IMR-90 (cell line): ENCODE data around the gene YKT6. TPM values are rescaled to one million over a fixed set of nuclear protein-coding genes. Genes with fewer than 3 reads are reported as not detected.

Experiments
- ATAC-seq: fragments of 200-7000 bp; cut with Tn5 transposase; 2 replicates; pipeline ENCODE4 v1.9.1; 2020; ENCODE audit warnings: low read depth, mild to moderate bottlenecking, moderate library complexity
- BruUV-seq: library from RNA; stranded (reverse); fragments of 400-500 nt; replicated peaks from 2 replicates; lab custom pipeline; 2021; lab: Mats Ljungman, UMichigan
- CTCF ChIA-PET: fragments of 300-600 bp; formaldehyde crosslinking; extraction: SDS; loops from one replicate; lab custom pipeline; 2021; ENCODE audit warnings: antibody characterized with exemption; lab: Yijun Ruan, JAX
- POLR2A ChIA-PET: fragments of 300-600 bp; sonication (Branson Sonifier 250); formaldehyde crosslinking; loops from one replicate; lab custom pipeline; 2022; ENCODE audit warnings: antibody characterized with exemption; ENCODE audit not compliant: unreplicated experiment; lab: Charles Lee
- DNase-seq: peaks from one replicate; pipeline ENCODE4 v3.0.0; 2013
- H2AFZ ChIP-seq: replicated peaks from 2 replicates; pipeline ENCODE3; 2013; ENCODE audit warnings: low read length, mild to moderate bottlenecking; ENCODE audit not compliant: poor library complexity
- H2AK5ac ChIP-seq: 2 replicates; pipeline ENCODE4 v1.6.1; 2013; ENCODE audit warnings: low read depth, low read length, inconsistent platforms
- H2AK9ac ChIP-seq: replicated peaks from 2 replicates; pipeline ENCODE3; 2013; ENCODE audit warnings: mild to moderate bottlenecking, low read depth, low read length, moderate library complexity; ENCODE audit not compliant: poor library complexity
- H2BK120ac ChIP-seq: 2 replicates; pipeline ENCODE4 v1.6.1; 2013; ENCODE audit warnings: low read depth, low read length, inconsistent platforms
- H2BK15ac ChIP-seq: 3 replicates; pipeline ENCODE4 v1.6.1; 2013; ENCODE audit warnings: low read depth, low read length, inconsistent platforms
- H2BK20ac ChIP-seq: 2 replicates; pipeline ENCODE4 v1.6.1; 2013; ENCODE audit warnings: low read depth, mild to moderate bottlenecking, inconsistent platforms, low read length, moderate library complexity
- H2BK5ac ChIP-seq: 2 replicates; pipeline ENCODE4 v1.6.1; 2013; ENCODE audit warnings: mild to moderate bottlenecking, low read depth, low read length, inconsistent platforms; ENCODE audit not compliant: poor library complexity, severe bottlenecking
- H3K14ac ChIP-seq: replicated peaks from 2 replicates; pipeline ENCODE4 v1.6.1; 2013; ENCODE audit warnings: low read depth, low read length, inconsistent platforms
- H3K18ac ChIP-seq: 2 replicates; pipeline ENCODE4 v1.6.1; 2013; ENCODE audit warnings: low read depth, low read length, control low read depth
- H3K23ac ChIP-seq: 2 replicates; pipeline ENCODE4 v1.6.1; 2013; ENCODE audit warnings: low read depth, low read length, inconsistent platforms
- H3K27ac ChIP-seq: 2 replicates; pipeline ENCODE4 v1.5.1; 2013; ENCODE audit warnings: mild to moderate bottlenecking, control low read depth, low read length; ENCODE audit not compliant: insufficient read depth
- H3K27me3 ChIP-seq: 2 replicates; pipeline ENCODE4 v1.6.1; 2013; ENCODE audit warnings: low read length; ENCODE audit not compliant: control insufficient read depth, insufficient read depth
- H3K36me3 ChIP-seq: 2 replicates; pipeline ENCODE4 v1.6.1; 2013; ENCODE audit warnings: low read length, mixed read lengths; ENCODE audit not compliant: control insufficient read depth, insufficient read depth
- H3K4ac ChIP-seq: 2 replicates; pipeline ENCODE4 v1.6.1; 2013; ENCODE audit warnings: low read depth, low read length, inconsistent platforms
- H3K4me1 ChIP-seq: 2 replicates; pipeline ENCODE4 v1.6.1; 2013; ENCODE audit warnings: low read length, mixed read lengths; ENCODE audit not compliant: control insufficient read depth, insufficient read depth
- H3K4me2 ChIP-seq: 2 replicates; pipeline ENCODE4 v1.6.1; 2013; ENCODE audit warnings: low read depth, mild to moderate bottlenecking, control low read depth, low read length, moderate library complexity
- H3K4me3 ChIP-seq: 2 replicates; pipeline ENCODE4 v1.5.1; 2013; ENCODE audit warnings: low read depth, mild to moderate bottlenecking, control low read depth, low read length, moderate library complexity; ENCODE audit not compliant: insufficient read depth
- H3K56ac ChIP-seq: 2 replicates; pipeline ENCODE4 v1.6.1; 2013; ENCODE audit warnings: low read length, inconsistent platforms; ENCODE audit not compliant: insufficient read depth; ENCODE audit errors: extremely low read depth
- H3K79me1 ChIP-seq, 2 experiments: 2 replicates each; pipeline ENCODE4 v1.6.1; 2013; ENCODE audit warnings: low read length in 2 of 2, inconsistent platforms in 1 of 2, low read depth in 1 of 2
- H3K9ac ChIP-seq: 2 replicates; pipeline ENCODE4 v1.6.1; 2013; ENCODE audit warnings: low read depth, low read length, control low read depth
- H3K9me1 ChIP-seq: 2 replicates; pipeline ENCODE4 v1.6.1; 2013; ENCODE audit warnings: low read length, inconsistent platforms; ENCODE audit not compliant: insufficient read depth
- H3K9me3 ChIP-seq: 2 replicates; pipeline ENCODE4 v1.6.1; 2013; ENCODE audit warnings: low read length; ENCODE audit not compliant: control insufficient read depth, insufficient read depth
- H4K20me1 ChIP-seq: 2 replicates; pipeline ENCODE4 v1.6.1; 2013; ENCODE audit warnings: low read length, inconsistent platforms; ENCODE audit not compliant: insufficient read depth
- H4K5ac ChIP-seq: 2 replicates; pipeline ENCODE4 v1.6.1; 2013; ENCODE audit warnings: mild to moderate bottlenecking, low read depth, low read length, control low read depth
- H4K8ac ChIP-seq, 2 experiments: 2 replicates each; pipeline ENCODE4 v1.6.1; 2013; ENCODE audit warnings: low read depth in 2 of 2, low read length in 2 of 2, control low read depth in 1 of 2, inconsistent platforms in 1 of 2
- H4K91ac ChIP-seq: 2 replicates; pipeline ENCODE4 v1.6.1; 2013; ENCODE audit warnings: low read depth, low read length, inconsistent platforms; ENCODE audit not compliant: insufficient read depth
- BHLHE40 ChIP-seq: fragments of 150-350 bp; IDR thresholded peaks from 2 replicates; pipeline ENCODE4 v1.6.1; 2016; ENCODE audit warnings: mild to moderate bottlenecking, low read depth, low read length
- CEBPB ChIP-seq: IDR thresholded peaks from 2 replicates; pipeline ENCODE4 v1.6.1; 2012; ENCODE audit warnings: low read depth, low read length, improper control_type of control experiment
- CHD1 ChIP-seq: IDR thresholded peaks from 2 replicates; pipeline ENCODE4 v1.6.1; 2012; ENCODE audit warnings: low read depth, low read length, improper control_type of control experiment
- FOS ChIP-seq: fragments of 150-350 bp; IDR thresholded peaks from 2 replicates; pipeline ENCODE4 v1.6.1; 2016; ENCODE audit warnings: low read depth, low read length
- MAFK ChIP-seq: IDR thresholded peaks from 2 replicates; pipeline ENCODE4 v1.6.1; 2012; ENCODE audit warnings: low read depth, low read length, improper control_type of control experiment
- MAZ ChIP-seq: IDR thresholded peaks from 2 replicates; pipeline ENCODE4 v1.6.1; 2012; ENCODE audit warnings: low read depth, mild to moderate bottlenecking, low read length, improper control_type of control experiment, moderate library complexity, borderline replicate concordance
- MXI1 ChIP-seq: IDR thresholded peaks from 2 replicates; pipeline ENCODE4 v1.6.1; 2012; ENCODE audit warnings: low read depth, mild to moderate bottlenecking, low read length, moderate library complexity, borderline replicate concordance
- NFE2L2 ChIP-seq: fragments of 150-350 bp; IDR thresholded peaks from 2 replicates; pipeline ENCODE4 v1.6.1; 2016; ENCODE audit warnings: low read depth, mild to moderate bottlenecking, low read length
- RCOR1 ChIP-seq: IDR thresholded peaks from 2 replicates; pipeline ENCODE4 v1.6.1; 2012; ENCODE audit warnings: mild to moderate bottlenecking, low read length, improper control_type of control experiment; ENCODE audit not compliant: insufficient replicate concordance
- RFX5 ChIP-seq: IDR thresholded peaks from 2 replicates; pipeline ENCODE4 v1.8.0; 2012; ENCODE audit warnings: low read depth, mild to moderate bottlenecking, low read length, moderate library complexity
- SMC3 ChIP-seq: fragments of 150-350 bp; IDR thresholded peaks from 2 replicates; pipeline ENCODE4 v1.6.1; 2016; ENCODE audit warnings: low read depth, mild to moderate bottlenecking, antibody characterized with exemption, low read length, moderate library complexity
- WGBS, 2 experiments: methylation state at CpG; one replicate each; pipeline versions ENCODE4 v1.1.5 to v1.1.7; 2013; ENCODE audit warnings: missing lambda C conversion rate in 2 of 2; ENCODE audit not compliant: insufficient read length in 1 of 2; ENCODE audit errors: extremely low coverage in 2 of 2; 5-methylcytosine and 5-hydroxymethylcytosine counted together
- dilution Hi-C: fragments of 300-500 bp; cut with HindIII; formaldehyde crosslinking; loops from one replicate; pipeline ENCODE4 v1.14.3; 2018; ENCODE audit warnings: low sequenced_read_pairs; ENCODE audit not compliant: unreplicated experiment
- in situ Hi-C: fragments of 300-500 bp; cut with MboI; formaldehyde crosslinking; loops from 3 replicates; pipeline ENCODE4 v1.14.3; 2019; ENCODE audit warnings: low sequenced_read_pairs, inconsistent platforms, mixed read lengths
- intact Hi-C: fragments of 100-400 bp; cut with micrococcal nuclease; formaldehyde crosslinking; loops from 2 replicates; pipeline ENCODE4 v1.10.0; 2022
- polyA plus RNA-seq, 3 experiments: library from polyadenylated mRNA; depleted of rRNA; stranded (reverse); fragments of >200 nt; gene quantifications; 2 replicates each; pipeline ENCODE4 v1.2.3, GENCODE V29; 2012; ENCODE audit warnings: low replicate concordance in 1 of 3
- total RNA-seq: library from RNA; depleted of rRNA; stranded (reverse); fragments of >200 nt; gene quantifications from 2 replicates; pipeline ENCODE4 v1.2.3, GENCODE V29; 2012
- TF ChIP-seq, protein P1 (sequence below): conservative IDR thresholded peaks from 2 replicates; pipeline ENCODE4 v1.5.1; 2012; ENCODE audit warnings: mild to moderate bottlenecking, low read depth, low read length, improper control_type of control experiment
- TF ChIP-seq, protein P2 (sequence below): fragments of 150-350 bp; IDR thresholded peaks from 2 replicates; pipeline ENCODE4 v1.6.1; 2016; ENCODE audit warnings: low read depth, mild to moderate bottlenecking, low read length, moderate library complexity, borderline replicate concordance
- TF ChIP-seq, protein P3 (sequence below): fragments of 150-350 bp; IDR thresholded peaks from 2 replicates; pipeline ENCODE4 v1.6.1; 2017; ENCODE audit warnings: mild to moderate bottlenecking, antibody characterized with exemption, low read length, low read depth

The YKT6 gene
- total and polyA plus RNA-seq, 2 of the 4 experiments (the other 2 are of a cell fraction): 115 to 120 TPM

DNA sequence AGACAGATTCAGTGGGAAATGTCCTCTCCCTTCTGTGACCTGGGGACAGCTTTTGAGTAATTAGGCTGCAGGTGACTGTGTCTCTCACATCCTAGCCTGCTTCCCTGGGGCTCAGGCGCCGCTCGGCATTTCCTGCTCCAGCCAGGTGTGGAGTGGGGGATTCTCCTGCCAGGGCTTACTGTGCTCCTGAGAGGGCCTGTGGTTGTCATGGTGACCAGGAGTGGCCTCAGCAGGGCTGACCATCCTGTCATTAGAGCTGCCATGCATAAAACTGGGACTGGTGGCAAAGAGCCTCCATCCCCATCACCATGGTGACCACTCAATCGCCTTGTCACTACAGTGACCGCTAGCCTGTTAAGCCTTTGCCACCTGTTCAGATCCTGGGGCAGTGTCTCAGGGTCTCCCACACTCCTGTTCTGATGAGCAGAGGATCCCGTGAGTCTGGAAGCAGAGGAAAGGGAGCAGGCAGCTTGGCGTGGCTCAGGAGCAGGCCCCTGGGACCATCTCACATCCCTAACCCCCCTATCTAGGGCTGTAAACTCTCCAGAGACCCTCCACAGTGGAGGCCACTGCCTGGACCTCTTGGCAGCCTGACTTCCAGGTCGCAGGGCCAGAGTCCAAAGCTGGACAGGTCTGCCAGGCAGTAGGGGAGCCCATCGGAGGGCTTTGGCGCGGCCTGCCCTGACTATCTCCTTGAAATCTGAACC, 11.3 kb upstream of the YKT6 start, which contains the start of gene GCK:
TSS of gene GCK (minus strand) at position 154 of the 707 bp plus-strand sequence. CDS start 486 bp downstream, outside the sequence.
- in situ Hi-C loops (no loop called here), dilution Hi-C loops (no loop called here), intact Hi-C loops (no loop called here)
- DNase-seq (no peak), ATAC-seq (no peak)
- Histone ChIP-seq H2BK20ac (no peak within 1 kb of the TSS), H3K9ac (no peak within 1 kb of the TSS), H3K23ac (no peak within 1 kb of the TSS), H3K4me3 (no peak within 1 kb of the TSS), H4K20me1 (no peaks in the 10 kb centered on the region), H3K4me2 (no peak within 1 kb of the TSS), H2AK9ac (no peak within 1 kb of the TSS), H4K8ac (no peak within 1 kb of the TSS), H4K5ac (no peak within 1 kb of the TSS), H3K79me1 (no peaks in the 10 kb centered on the region; a peak in 1 of 4 replicates), H2BK5ac (no peak within 1 kb of the TSS), H3K27me3 (peaks cover 15% of the 10 kb centered on the region), H2BK120ac (no peak within 1 kb of the TSS), H3K14ac (no peak within 1 kb of the TSS), H3K4me1 (peaks cover 2% of the 10 kb centered on the region), H3K27ac (no peak within 1 kb of the TSS), H3K9me3 (no peaks in the 10 kb centered on the region), H2AK5ac (no peak within 1 kb of the TSS), H2AFZ (no peak within 1 kb of the TSS), H2BK15ac (no peak within 1 kb of the TSS), H3K18ac (no peak within 1 kb of the TSS), H3K9me1 (no peaks in the 10 kb centered on the region), H3K36me3 (no peaks in the 10 kb centered on the region), H4K91ac (no peak within 1 kb of the TSS), H3K4ac (no peak within 1 kb of the TSS), H3K56ac (no peak within 1 kb of the TSS)
- ChIA-PET POLR2A (no interaction called here), CTCF (no interaction called here)
- no TSS peak for BruUV-seq
- TF ChIP-seq MXI1 (no peak), NFE2L2 (no peak), FOS (no peak), CHD1 (no peak), BHLHE40 (no peak), MAZ (no peak), SMC3 (no peak), CEBPB (no peak), RCOR1 (no peak), MAFK (no peak), RFX5 (no peak)
- TF ChIP-seq, protein P1, sequence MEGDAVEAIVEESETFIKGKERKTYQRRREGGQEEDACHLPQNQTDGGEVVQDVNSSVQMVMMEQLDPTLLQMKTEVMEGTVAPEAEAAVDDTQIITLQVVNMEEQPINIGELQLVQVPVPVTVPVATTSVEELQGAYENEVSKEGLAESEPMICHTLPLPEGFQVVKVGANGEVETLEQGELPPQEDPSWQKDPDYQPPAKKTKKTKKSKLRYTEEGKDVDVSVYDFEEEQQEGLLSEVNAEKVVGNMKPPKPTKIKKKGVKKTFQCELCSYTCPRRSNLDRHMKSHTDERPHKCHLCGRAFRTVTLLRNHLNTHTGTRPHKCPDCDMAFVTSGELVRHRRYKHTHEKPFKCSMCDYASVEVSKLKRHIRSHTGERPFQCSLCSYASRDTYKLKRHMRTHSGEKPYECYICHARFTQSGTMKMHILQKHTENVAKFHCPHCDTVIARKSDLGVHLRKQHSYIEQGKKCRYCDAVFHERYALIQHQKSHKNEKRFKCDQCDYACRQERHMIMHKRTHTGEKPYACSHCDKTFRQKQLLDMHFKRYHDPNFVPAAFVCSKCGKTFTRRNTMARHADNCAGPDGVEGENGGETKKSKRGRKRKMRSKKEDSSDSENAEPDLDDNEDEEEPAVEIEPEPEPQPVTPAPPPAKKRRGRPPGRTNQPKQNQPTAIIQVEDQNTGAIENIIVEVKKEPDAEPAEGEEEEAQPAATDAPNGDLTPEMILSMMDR: no peak
- TF ChIP-seq, protein P2, sequence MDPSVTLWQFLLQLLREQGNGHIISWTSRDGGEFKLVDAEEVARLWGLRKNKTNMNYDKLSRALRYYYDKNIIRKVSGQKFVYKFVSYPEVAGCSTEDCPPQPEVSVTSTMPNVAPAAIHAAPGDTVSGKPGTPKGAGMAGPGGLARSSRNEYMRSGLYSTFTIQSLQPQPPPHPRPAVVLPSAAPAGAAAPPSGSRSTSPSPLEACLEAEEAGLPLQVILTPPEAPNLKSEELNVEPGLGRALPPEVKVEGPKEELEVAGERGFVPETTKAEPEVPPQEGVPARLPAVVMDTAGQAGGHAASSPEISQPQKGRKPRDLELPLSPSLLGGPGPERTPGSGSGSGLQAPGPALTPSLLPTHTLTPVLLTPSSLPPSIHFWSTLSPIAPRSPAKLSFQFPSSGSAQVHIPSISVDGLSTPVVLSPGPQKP: no peak
- TF ChIP-seq, protein P3, sequence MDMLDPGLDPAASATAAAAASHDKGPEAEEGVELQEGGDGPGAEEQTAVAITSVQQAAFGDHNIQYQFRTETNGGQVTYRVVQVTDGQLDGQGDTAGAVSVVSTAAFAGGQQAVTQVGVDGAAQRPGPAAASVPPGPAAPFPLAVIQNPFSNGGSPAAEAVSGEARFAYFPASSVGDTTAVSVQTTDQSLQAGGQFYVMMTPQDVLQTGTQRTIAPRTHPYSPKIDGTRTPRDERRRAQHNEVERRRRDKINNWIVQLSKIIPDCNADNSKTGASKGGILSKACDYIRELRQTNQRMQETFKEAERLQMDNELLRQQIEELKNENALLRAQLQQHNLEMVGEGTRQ: no peak
- 69% methylated on average over 4 of the region's 11 CpGs; no CpG with 5 or more reads in 1 of the 2 experiments for WGBS, 2 experiments
